CD14-positive monocyte (primary cell): ENCODE data around the gene BEX1. TPM values are rescaled to one million over a fixed set of nuclear protein-coding genes. Genes with fewer than 3 reads are reported as not detected.

Source experiments
- DNase-seq, 3 donors: peaks; one replicate each; pipeline ENCODE4 v3.0.0-alpha.2; 2011 to 2022
- H2AFZ ChIP-seq: 2 replicates; pipeline ENCODE4 v1.6.0; 2012; ENCODE audit warnings: mild to moderate bottlenecking, low read depth, low read length, inconsistent platforms; ENCODE audit not compliant: insufficient read depth, poor library complexity, severe bottlenecking
- H3K27ac ChIP-seq, 2 donors: 1 replicate in 1 of 2; 2 replicates in 1 of 2; pipeline ENCODE4 v1.5.1; 2012 to 2013; ENCODE audit warnings: low read length in 2 of 2, control low read depth in 1 of 2, inconsistent platforms in 1 of 2, low read depth in 1 of 2, mild to moderate bottlenecking in 1 of 2
- H3K27me3 ChIP-seq, 2 donors: one replicate each; pipeline versions ENCODE4 v1.6.0 to v1.6.1; 2011 to 2013; ENCODE audit warnings: low read length in 2 of 2; ENCODE audit not compliant: control insufficient read depth in 2 of 2, insufficient read depth in 2 of 2
- H3K36me3 ChIP-seq, 2 donors: replicated peaks in 1 of 2; 1 replicate in 1 of 2; 2 replicates in 1 of 2; pipeline versions ENCODE4 v1.5.1 to v1.6.1; 2012 to 2013; ENCODE audit warnings: low read length in 2 of 2, control low read depth in 1 of 2, inconsistent platforms in 1 of 2, mild to moderate bottlenecking in 1 of 2; ENCODE audit not compliant: insufficient read depth in 2 of 2, control insufficient read depth in 1 of 2
- H3K4me1 ChIP-seq, 2 donors: 1 replicate in 1 of 2; 2 replicates in 1 of 2; pipeline versions ENCODE4 v1.5.1 to v1.6.1; 2012 to 2013; ENCODE audit warnings: low read length in 2 of 2, control low read depth in 1 of 2, inconsistent platforms in 1 of 2, mild to moderate bottlenecking in 1 of 2, moderate library complexity in 1 of 2; ENCODE audit not compliant: insufficient read depth in 2 of 2, control insufficient read depth in 1 of 2
- H3K4me2 ChIP-seq: replicated peaks from 2 replicates; pipeline ENCODE3; 2012; ENCODE audit warnings: low read length, moderate library complexity, mild to moderate bottlenecking; ENCODE audit not compliant: poor library complexity, severe bottlenecking; ENCODE audit errors: extremely low read depth
- H3K4me3 ChIP-seq, 3 experiments: fragments of 200-600 bp in 1 of 3; sonication (generic) in 1 of 3; replicated peaks in 1 of 3; 1 replicate in 2 of 3; 2 replicates in 1 of 3; pipeline ENCODE4 v1.5.1; 2011 to 2013; ENCODE audit warnings: low read length in 3 of 3, mild to moderate bottlenecking in 3 of 3, control low read depth in 2 of 3, low read depth in 2 of 3, inconsistent platforms in 1 of 3, moderate library complexity in 1 of 3
- H3K79me2 ChIP-seq: 2 replicates; pipeline ENCODE4 v1.6.0; 2012; ENCODE audit warnings: mild to moderate bottlenecking, control low read depth, inconsistent platforms, low read length, moderate library complexity; ENCODE audit not compliant: insufficient read depth
- H3K9ac ChIP-seq: 2 replicates; pipeline ENCODE4 v1.6.0; 2017; ENCODE audit warnings: low read length, mild to moderate bottlenecking; ENCODE audit not compliant: insufficient read depth, poor library complexity, severe bottlenecking
- H3K9me3 ChIP-seq, 2 donors: replicated peaks in 1 of 2; 1 replicate in 1 of 2; 2 replicates in 1 of 2; pipeline versions ENCODE4 v1.5.1 to v1.6.1; 2012 to 2013; ENCODE audit warnings: low read length in 2 of 2, control low read depth in 1 of 2; ENCODE audit not compliant: control insufficient read depth in 1 of 2, insufficient read depth in 1 of 2
- H4K20me1 ChIP-seq: 2 replicates; pipeline ENCODE4 v1.6.0; 2012; ENCODE audit warnings: mild to moderate bottlenecking, low read length, control low read depth, moderate library complexity; ENCODE audit not compliant: insufficient read depth
- H3K27ac Mint-ChIP-seq, 7 donors: one replicate each; pipeline ENCODE4 v1.8.0; 2020; ENCODE audit warnings: mild to moderate bottlenecking in 7 of 7, mixed read lengths in 7 of 7, moderate library complexity in 6 of 7, inconsistent platforms in 2 of 7
- H3K27me3 Mint-ChIP-seq, 3 donors: one replicate each; pipeline ENCODE4 v1.8.0; 2021 to 2022; ENCODE audit warnings: low read depth in 3 of 3, mild to moderate bottlenecking in 3 of 3, mixed read lengths in 3 of 3, moderate library complexity in 3 of 3, inconsistent platforms in 1 of 3
- H3K36me3 Mint-ChIP-seq, 2 donors: one replicate each; pipeline ENCODE4 v1.8.0; 2020; ENCODE audit warnings: mixed read lengths in 2 of 2, inconsistent platforms in 1 of 2, mild to moderate bottlenecking in 1 of 2
- H3K4me1 Mint-ChIP-seq: one replicate; pipeline ENCODE4 v1.8.0; 2020; ENCODE audit warnings: mild to moderate bottlenecking, mixed read lengths
- H3K4me3 Mint-ChIP-seq, 2 donors: one replicate each; pipeline ENCODE4 v1.8.0; 2020; ENCODE audit warnings: mild to moderate bottlenecking in 2 of 2, mixed read lengths in 2 of 2, moderate library complexity in 1 of 2
- H3K9me3 Mint-ChIP-seq, 7 donors: one replicate each; pipeline ENCODE4 v1.8.0; 2020 to 2022; ENCODE audit warnings: mixed read lengths in 7 of 7, mild to moderate bottlenecking in 6 of 7, moderate library complexity in 6 of 7, inconsistent platforms in 2 of 7
- CTCF ChIP-seq: fragments of 200-600 bp; IDR thresholded peaks from one replicate; pipeline ENCODE4 v1.8.0; 2022; ENCODE audit warnings: antibody characterized with exemption, mild to moderate bottlenecking
- WGBS: methylation state at CpG from one replicate; pipeline ENCODE4 v1.1.5; 2013; ENCODE audit warnings: missing lambda C conversion rate; ENCODE audit not compliant: insufficient coverage; 5-methylcytosine and 5-hydroxymethylcytosine counted together
- intact Hi-C, 2 donors: fragments of 100-400 bp; cut with micrococcal nuclease; formaldehyde crosslinking; loops; one replicate each; pipeline versions ENCODE4 v1.15.0 to v1.15.1; 2023
- polyA plus RNA-seq, 3 donors: library from polyadenylated mRNA; depleted of rRNA in 1 of 3; unstranded in 2 of 3; stranded (reverse) in 1 of 3; fragments of 300-500 nt in 2 of 3; fragments of >200 nt in 1 of 3; fragmentation: Illumina TruSeq in 2 of 3; gene quantifications; 1 replicate in 2 of 3; 2 replicates in 1 of 3; pipeline ENCODE4 v1.2.3, GENCODE V29; 2012 to 2021

BEX1 gene
- polyA plus RNA-seq, 3 donors: 0.62 TPM; not detected in 2

DNA sequence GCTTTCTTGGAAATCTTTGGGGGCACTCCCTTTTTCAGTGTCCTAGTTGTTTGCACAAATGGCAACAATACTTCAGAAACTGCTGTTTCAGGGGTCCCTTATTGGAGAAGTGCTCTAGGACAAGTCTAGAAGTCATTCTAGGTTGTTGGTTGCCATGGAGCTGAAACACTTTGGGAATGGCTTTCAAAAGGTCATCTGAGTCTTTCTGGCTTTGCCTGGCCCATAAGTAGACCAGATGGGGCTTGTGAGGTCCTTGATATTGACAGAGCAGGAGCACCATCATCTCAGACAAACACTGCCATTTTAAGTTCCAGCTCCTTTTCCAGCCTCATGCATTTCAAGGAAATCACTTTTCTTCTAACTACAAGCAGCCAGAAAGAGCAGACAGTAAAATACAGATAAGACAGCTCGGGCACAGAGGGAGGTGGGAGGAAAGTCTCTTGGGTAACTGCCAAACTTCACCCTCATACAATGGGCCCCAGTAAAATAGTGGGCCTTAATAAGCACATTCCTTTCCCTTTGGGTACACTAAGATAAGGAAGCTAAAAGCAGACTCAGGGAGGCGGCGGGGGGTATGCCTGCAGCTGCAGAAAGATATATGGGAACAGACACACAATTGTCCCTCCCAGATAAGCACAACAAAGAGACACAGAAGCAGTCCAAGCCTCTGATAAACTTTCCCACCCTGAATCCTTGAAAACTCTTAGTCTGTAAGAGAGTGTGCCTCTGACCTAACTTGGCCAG is 37.5 kb upstream of the BEX1 start:
- Histone ChIP-seq H3K27me3 (no peaks in the 10 kb centered on the region), H4K20me1 (no peaks in the 10 kb centered on the region), H3K36me3 (no peaks in the 10 kb centered on the region), H3K9ac (no peak overlapping the region), H3K79me2 (no peaks in the 10 kb centered on the region), H3K4me3 (no peak overlapping the region), H3K27ac (no peak overlapping the region), H2AFZ (no peak overlapping the region), H3K4me2 (no peak overlapping the region), H3K4me1 (no peaks in the 10 kb centered on the region), H3K9me3 (no peaks in the 10 kb centered on the region)
- no peak for TF ChIP-seq CTCF
- peaks cover 0 to 4% (median 0%) of the 10 kb centered on the region in 3 donors for H3K27me3 Mint-ChIP-seq
- H3K9me3 Mint-ChIP-seq: peaks cover 0 to 20% (median 10%) of the 10 kb centered on the region in 7 donors
- no CpG with 5 or more reads among the region's 3 CpGs for WGBS
- H3K36me3 Mint-ChIP-seq: no peaks in the 10 kb centered on the region
- no peak overlapping the region for H3K4me3 Mint-ChIP-seq
- H3K4me1 Mint-ChIP-seq: no peaks in the 10 kb centered on the region
- intact Hi-C loops: no loop called here
- H3K27ac Mint-ChIP-seq: no peak overlapping the region
- no peak for DNase-seq

- no CpG with 5 or more reads among the region's 4 CpGs for WGBS
Measured at GRCh38 chrX:103100484-103100883, 36.5 kb upstream of the BEX1 start.

More at GRCh38 chrX:103100484-103100883, 36.5 kb upstream of the BEX1 start:
- Mint-ChIP-seq H3K27ac (no peak overlapping the region), H3K27me3 (peaks cover 0 to 4% (median 0%) of the 10 kb centered on the region in 3 donors), H3K4me3 (no peak overlapping the region), H3K4me1 (no peaks in the 10 kb centered on the region), H3K9me3 (peaks cover 0 to 11% (median 7%) of the 10 kb centered on the region in 7 donors), H3K36me3 (no peaks in the 10 kb centered on the region)
- H3K4me1 ChIP-seq: no peaks in the 10 kb centered on the region
- no peaks in the 10 kb centered on the region for H3K27me3 ChIP-seq
- H3K9me3 ChIP-seq: no peaks in the 10 kb centered on the region
- H4K20me1 ChIP-seq: no peaks in the 10 kb centered on the region
- intact Hi-C loops: no loop called here
- no peak overlapping the region for H3K4me3 ChIP-seq
- no peak overlapping the region for H2AFZ ChIP-seq
- no peak overlapping the region for H3K9ac ChIP-seq
- no peak for DNase-seq
- no peak for TF ChIP-seq CTCF
- H3K4me2 ChIP-seq: no peak overlapping the region
- H3K27ac ChIP-seq: no peak overlapping the region
- H3K36me3 ChIP-seq: no peaks in the 10 kb centered on the region
- no peaks in the 10 kb centered on the region for H3K79me2 ChIP-seq
